NCI-H82 (cell line): Measurements from ENCODE around the gene PPP1R3G.

Source experiments
- DNase-seq: peaks from one replicate; lab custom pipeline; 2025; lab: John Stamatoyannopoulos, UW

Gene PPP1R3G

DNA sequence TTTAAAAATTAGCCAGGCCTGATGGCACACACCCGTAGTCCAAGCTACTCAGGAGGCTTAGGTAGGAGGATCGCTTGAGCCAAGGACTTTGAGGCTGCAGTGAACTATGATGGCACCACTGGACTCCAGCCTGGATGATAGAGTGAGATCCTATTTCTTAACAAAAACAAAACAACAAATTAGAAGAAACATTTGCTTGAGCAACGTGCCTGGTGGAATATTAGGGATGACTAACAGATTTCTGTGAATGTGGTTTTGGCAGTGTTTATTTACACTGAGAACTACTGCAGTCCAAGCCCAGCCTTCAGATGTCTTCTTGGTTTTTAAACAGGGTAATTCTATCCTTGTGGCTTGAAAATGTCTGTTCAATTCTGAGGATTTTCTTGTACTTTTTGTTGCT, 9.2 kb downstream of the PPP1R3G start:
- DNase-seq = no peak

DNA sequence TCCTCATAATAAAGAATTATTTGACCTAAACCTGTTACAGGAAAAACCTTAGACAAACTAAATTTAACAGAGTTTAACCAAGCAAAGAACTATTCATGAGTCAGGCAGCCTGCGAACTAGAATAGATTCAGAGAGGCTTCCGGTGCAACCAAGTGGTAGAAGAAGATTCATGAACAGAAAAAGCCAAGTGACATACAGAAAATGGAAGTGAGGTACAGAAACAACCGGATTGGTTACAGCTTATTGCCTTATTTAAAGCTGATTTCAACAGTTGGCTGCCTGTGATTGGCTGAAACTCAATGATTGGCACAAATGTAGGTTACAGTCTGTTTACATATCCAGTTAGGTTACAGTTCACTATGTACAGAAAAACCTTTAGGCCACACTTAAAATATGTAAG, 10.1 kb downstream of the PPP1R3G start:
- DNase-seq = no peak

DNA sequence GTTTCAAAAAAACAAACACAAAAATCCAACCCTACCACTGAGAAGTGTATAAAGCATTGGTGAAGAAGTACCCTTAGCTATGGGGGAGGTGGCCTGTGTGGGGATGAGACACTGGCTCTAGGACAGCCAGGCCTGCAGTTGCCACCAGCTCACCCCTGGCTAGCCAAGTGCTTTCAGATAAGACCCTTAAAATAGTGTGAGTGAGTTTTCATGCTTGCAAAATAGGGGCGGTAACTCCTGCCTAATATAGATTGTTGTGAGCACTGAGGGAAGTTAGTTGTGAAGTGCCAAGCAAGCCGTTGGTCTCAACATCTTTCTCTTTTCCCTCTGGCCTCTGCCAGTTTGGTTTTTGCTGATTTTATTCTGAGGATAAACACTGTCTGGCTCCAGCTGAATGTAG, 11.3 kb downstream of the PPP1R3G start:
- DNase-seq = no peak

DNA sequence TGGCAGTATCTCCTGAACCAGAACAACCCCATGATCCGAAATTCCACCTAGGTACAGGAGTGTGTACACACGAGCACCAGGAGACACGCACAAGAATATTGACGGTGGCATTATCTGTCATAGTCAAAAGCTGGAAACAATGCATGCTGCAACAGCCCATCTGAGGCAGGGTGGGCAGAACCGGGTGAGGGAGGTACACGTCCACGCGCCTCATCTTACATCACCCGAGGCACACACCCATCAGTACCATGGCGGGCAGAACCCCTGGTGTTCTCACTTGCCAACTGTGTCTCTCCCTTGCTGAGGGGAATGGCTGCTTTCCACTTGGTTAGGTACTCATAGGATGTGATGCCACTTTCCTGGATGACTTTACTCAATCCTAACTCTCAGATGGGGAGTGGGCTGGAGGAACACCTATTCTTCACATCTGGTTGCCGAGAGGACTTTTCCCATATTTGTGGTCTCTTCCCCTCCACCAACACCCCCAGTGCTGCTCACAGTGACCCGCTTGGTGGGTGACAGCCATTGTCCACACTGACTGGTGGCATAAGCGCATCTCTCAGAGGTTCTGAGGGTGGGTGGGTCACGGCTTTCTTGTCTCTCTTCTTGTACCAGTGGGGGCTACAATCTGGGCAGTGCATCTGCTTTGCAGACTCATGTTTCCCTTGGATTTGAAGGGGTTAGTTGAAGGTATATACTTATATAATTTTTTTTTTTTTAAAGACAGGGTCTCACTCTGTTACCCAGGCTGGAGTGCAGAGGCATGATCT, 13.5 kb downstream of the PPP1R3G start:
- DNase-seq = no peak

DNA sequence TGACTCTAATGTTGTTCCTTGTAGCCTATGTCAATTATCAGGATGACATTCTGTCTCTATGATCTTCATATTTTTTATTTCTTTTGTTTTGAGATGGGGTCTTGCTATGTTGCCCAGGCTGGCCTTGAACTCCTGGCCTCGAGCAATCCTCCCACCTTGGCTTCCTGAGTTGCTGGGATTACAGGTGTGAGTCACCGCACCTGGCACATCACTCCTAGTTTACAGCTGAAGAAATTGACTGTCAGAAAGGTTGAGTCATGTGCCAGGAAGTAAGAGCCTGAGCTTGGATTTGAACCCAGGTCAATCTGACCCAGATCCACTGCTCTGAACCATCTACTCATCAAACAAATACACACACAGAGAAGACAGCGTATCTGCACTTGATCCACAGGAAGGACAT, 14.4 kb downstream of the PPP1R3G start:
- DNase-seq = no peak

DNA sequence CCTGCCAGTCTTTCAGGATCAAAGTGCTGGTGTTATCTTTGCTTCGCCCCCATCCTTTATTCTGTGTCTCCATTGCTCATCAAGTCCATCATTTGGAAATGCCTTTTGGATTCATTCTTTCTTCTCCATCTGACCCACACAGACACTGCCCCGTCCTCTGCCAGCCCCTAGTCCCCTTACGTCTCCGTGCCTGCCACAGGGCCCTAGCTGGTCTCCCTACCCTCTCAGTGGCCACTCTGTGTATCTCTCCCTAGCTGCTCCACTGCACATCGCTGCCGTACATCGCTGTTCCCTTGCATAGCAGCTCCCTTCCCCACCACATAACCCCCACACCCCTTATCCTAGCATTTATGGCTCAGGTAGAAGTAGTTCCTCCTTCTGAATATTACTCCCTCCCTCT, 15.7 kb downstream of the PPP1R3G start:
- no peak for DNase-seq

DNA sequence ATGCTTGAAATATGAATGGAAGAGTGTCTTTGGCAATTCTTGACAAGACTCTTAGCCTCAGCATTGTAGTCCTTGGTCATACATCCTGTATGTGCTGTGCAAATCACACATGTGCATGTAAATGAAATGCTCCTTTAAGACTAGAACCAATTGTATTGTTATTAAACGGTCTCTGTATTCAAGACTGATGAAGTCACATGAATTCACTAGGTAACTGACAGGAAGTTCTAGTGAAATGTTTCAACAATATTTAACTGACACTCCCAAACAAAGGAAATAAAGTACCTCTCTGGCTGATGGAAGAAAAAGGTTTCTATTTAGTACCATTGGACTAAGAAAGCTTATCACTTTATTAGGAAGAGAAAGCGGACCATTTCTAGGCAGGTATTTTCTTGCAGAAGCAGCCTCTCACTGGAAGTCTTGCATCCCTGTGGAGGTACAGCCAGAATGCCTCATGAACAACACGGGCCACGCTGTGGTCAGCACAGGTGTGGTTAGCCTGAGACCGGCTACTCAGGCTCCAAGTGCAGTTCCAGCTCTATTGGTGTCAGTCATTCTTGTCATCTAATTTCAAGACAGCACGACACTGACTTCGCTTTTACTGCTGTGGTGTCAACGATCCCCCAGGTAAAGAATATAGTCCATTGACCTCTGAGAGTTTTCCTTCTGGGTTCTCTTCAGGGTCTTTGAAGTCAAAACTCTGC, 17.3 kb downstream of the PPP1R3G start:
- no peak for DNase-seq

DNA sequence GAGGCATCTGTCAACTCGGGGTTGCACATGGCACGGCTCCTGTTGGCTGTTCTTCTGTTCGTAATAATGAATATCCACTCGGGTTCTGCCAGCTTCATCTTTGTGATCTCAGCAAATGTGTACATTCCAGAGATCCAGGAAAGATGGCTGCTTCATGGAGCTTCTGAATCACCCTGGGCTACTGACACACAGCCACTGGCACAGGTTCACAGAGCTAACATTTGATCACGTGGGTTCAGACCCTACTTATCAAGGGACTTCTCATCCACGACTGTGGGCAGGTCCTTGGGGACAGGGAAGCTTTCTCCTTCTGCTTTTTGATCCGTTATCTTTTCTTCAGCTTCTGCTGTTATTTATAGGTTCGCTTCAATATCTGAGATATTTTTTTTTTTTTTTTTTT, 18.1 kb downstream of the PPP1R3G start:
- no peak for DNase-seq

DNA sequence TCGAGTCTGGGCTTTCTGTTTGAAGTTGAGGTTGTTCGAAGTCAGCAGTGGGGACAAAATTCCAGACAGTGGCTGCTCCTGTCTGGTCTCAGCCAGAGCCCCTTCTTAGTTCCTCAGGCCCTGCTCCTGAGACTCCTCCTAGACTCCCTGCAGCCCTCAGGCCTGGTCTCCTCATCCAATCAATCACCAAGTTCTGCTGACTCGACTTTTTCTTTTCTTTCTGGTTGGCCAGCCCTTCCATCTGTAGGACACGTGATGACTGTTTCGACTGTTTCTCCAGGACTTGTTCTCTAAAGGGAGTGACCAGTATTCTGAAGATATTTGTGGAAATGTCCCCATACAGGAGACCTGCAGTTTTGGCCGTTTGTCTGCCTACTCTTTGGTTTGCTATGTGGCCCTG, 19.5 kb downstream of the PPP1R3G start:
- DNase-seq = no peak

DNA sequence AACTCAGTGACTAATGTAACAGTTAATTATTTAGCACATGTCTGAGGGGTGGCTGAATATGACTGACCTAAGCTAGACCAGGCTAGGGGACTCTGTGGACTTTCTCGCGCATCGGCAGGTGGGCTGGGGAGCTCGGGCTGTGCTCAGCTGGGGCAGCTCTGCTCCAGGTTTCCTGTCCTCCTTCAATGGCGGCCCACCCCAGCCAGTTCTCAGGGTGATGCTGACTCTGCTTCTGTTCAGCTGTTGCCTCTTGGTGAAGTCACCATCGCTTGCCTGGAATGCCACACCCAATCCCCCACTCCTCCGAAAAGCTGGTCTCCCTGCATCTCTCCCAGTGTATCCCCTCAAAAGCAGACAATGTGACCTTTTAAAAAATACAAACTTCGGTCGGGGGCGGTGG, 20.0 kb downstream of the PPP1R3G start:
- DNase-seq = no peak

DNA sequence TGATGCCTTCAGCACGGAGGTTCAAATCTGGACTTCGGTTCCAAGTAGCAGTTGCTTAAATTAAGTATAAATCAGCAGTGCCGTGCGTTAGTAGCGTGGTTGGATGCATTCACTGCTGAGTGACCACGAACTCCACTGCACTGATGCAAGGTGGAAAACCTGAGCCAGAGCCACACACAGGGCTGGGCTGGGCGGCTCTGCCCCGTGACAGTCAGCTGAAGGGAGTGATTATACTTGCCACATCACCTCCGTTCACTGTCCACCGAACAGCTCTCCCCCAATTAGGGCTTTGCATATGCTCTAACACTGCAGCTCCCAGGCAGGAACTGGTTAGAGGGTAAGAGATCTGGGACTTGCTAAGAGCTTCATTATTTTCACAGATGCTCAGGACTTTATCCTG, 22.2 kb downstream of the PPP1R3G start:
- DNase-seq = no peak

DNA sequence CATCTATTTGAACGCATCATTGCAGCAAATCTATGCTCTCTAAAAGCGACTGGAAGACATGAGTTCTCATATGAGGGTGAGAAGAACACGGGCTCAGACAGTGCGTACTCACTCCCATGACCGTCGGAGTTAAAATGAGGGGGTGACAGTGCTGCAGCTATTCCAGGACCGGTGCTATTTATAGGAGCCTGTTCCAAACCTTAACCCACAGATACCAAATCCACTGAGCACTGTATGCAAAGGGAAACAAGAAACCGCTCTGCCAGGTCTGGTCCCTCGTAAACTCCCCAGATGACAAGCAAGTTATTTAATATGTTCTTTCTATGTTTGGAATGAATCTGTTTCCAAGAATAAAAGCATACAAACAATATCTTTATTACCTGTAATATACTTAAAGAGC, 22.9 kb downstream of the PPP1R3G start:
- no peak for DNase-seq

DNA sequence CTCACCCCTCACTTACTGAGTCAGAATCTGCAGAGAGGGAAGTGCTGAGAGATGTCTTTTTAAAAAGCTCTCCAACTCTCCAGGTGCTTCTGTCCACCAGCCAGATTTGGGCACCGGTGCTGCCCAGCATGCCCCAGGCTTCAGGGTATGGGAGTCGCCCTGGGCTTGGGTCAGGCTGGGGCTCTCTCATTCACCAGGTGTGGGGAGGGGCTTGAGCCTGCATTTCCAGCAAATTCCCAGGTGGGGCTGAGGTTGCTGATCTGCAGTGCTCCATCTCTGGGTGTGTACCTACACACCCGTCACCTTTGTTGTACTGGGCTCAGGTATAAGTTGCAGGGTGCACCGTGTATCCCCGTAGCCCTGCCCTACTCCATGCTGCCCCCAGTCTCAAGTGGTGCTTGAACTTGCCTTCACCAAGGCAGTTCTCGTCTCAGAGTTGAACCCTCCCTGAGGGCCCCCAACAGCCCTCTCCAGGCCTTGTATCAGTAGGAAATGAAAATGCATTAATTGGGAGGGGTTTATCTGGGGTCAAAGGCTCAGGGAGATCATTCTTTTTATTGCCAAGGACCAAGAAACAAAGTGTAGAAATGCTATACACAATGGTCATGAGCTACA, 23.5 kb downstream of the PPP1R3G start:
- DNase-seq = no peak

DNA sequence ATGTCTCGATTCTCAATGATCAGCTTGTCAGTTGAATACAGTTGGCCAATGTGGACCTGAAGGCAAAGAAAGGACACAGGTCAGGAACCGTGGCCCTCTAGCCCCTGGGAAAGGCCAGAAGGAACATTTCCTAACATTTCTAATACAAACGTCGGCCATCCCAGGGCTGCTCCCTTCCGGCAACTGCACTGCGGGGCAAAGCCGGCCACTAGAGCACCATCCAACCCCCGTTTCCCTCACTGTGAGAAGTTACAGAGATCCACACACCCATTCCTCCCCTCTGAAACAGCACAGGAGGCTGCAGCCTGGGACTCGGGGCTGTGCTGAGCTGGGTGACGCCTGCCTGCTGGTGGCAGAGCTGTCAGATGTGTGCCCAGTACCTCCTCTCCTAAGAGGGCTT, 24.3 kb downstream of the PPP1R3G start:
- no peak for DNase-seq

DNA sequence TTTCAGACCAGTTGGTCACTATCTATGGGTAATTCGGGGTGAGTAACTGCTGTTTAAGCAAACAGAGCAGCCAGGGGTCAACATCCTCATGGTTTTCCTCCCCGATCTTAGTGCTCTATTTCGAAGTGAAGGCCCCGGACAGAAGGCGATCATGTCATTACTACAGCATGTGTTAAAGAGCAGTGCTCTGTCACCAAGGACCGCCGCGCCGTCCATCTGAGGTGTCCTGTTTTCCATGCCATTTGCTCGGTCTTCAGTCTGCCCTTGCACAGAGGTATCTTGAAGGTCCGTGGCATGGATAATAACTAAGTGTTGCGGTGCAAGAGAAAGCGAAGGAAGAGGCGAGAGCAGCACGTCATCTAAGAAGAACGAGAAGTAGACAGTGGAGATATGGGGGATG, 25.1 kb downstream of the PPP1R3G start:
- DNase-seq = no peak

DNA sequence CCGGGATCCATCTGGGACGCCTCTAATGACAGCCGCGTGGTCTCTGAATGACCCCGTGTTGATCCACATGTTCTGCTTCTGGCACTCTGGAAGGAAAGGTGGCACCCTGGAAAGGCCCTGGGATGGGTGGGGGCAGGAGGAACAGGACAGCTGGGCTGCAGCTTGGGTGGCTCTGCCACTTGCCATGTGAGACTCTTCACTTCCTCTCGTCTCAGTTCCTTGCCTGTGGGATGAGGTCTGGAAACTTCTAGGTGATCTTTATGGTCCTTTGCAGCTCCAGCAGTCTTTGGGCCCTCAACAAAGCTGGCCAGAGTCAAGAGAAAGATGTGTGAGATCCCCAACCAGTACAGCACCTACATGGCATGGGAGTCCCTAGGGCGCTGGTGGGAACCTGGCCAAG, 26.5 kb downstream of the PPP1R3G start:
- DNase-seq = no peak

DNA sequence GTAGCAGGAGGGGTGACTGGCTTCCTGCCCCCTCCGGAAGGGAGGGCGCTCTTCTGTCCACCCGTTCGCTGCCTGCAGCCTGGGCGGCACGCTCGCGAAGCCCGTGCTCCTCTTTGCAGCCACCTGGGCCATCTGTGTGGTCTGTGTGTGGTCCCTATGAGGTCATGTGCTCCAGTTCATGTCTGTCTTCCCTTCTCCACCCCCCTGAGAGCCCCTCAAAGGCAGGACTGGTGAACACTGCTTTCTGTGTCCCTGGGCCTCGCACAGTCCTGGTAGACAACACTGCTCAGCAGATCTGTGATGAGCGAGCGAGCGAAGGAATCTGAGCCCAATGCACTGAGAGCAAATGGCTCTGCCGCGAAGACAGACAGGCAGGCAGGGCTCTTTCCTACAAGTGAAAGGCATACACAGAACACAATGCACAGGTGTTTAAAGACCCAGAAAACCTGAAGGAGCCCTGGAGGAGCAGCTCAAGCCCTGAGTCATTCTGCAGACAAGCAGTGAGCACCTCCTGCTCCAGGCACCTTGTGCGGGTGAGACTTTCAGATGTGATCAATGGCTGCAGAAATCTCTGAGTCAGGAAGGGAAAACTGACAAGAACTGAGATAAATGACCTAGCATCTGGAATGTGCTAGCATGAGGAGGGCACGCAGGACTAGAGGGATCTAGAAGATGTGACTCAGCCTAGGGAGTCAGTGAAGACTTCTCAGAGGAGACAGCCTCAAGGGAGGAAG, 27.1 kb downstream of the PPP1R3G start:
- DNase-seq = no peak

DNA sequence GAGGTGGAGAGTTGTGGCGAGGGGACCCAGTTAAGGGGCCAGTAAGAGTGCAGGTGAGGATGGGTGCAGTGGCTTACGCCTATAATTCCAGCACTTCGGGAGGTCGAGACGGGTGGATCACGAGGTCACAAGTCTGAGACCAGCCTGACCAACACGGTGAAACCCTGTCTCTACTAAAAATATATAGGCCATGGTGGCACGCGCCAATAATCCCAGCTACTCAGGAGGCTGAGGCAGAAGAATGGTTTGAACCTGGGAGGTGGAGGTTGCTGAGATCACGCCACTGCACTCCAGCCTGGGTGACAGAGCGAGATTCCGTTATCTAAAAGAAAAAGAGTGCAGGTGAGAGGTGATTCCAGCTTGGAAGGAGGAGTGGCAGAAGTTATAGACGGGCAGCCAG, 28.0 kb downstream of the PPP1R3G start:
- DNase-seq = no peak

DNA sequence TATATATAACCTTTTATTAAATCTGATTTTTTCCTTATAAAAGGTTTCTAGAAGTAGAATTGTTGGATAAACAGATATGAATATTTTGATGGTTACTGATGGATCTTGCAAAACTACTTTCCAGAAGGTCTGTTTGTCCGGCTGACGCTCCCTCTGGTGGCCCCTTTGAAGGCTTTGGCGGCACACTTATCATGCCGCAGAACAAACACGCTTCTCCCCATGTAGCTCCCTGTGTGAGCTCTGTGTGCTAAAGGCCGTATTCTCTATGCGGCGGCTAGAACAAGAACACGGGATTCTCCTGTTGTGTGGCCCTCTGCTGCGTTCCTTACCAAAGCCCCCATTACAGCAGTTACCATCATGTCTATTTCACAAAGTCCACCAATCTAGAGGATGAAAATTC, 30.0 kb downstream of the PPP1R3G start:
- DNase-seq = no peak

DNA sequence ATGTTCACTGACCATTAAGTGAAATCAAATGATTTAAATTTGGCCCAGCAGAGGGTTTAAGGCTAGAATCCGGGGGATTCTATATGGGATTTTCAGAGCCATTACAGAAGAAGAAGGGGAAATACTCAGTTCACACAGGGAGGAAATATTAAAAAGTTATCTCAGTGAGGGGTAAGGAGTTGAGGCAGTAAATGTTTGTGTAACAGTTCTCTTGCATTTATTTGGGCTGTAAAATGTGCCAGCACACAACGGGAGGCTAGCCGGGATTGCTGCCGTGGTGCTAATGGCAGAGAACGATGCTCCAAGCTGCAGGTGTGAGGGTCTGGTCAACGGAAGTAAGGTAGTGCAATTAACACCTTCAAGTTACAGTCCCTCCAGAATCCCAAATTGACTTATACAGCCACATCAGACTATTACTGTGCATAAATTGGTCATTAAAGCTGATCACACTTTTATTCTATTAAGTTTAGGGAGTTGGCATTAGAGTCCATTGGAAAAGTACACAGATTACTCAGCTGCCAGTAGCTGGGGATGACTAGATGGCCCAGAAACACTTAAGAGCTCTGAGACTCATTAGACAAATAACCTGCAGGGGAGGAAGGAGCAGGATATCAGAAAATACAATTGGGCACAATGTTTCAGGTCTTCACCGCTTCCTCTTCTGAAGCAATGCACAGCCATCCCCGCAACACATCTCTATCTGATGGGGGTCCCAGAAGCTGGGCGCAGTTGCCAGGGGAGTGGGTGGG, 31.3 kb downstream of the PPP1R3G start:
- DNase-seq = no peak

DNA sequence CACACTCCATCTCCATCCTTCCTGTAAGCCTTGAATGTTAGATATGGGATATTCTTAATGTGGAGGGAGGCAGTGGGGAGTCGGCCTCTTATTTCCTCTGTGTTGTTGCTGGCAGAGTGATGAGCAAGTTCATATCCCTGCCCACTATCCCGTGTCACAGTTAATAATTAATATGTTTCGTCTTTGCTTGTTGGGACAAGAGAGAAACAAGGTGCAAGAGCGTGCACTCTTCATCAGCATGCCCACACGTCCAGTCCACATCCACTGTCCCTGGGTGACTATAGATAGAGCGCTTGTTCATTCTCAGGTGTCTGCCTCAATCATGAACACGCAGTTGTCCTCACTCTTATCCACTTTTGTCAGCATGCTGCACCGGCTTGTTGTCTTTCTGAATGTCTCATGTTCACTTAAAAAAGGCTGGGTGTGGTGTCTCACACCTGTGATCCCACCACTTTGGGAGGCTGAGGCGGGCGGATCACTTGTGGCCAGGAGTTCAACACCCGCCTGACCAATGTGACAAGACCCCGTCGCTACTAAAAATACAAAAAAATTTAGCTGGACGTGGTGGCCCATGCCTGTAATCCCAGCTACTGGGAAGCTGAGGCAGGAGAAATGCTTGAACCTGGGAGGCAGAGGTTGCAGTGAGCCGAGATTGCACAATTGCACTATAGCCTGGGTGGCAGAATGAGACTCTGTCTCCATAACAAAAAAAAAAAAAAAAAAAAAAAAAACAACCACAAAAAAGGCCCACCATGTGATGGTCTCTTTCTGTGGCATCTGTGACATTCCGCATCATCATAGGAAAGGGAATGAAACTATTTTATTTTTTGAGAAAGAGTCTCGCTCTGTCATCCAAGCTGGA, 34.2 kb downstream of the PPP1R3G start:
- DNase-seq = no peak
